ENCODE measurements around the gene PFN3.

The PFN3 gene

GRCh38 chr5:177359860-177360259 lies 40.6 kb downstream of the PFN3 start:
- no peak for DNase-seq (ENCODE audit: low spot score)

DNA sequence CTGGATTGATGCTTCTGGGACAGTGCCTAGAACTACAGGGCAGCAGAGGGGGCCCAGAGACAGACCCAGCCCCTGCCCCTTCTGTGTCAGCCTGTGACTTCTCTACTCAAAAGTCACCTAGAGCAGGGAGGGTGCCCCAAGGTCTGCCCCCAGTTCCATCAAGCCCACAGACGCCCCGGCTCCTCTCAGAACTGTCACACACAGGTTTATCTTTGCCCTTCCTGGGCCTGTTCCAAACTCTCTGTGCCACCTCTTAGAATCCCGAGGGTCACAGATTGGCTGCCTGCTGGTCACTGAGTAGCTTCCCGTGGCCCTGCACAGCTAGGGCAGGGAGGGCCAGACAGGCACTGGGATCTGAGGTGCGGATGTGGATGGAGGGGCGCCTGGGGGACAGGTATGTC lies 41.0 kb downstream of the PFN3 start:
- DNase-seq (ENCODE audit: low spot score) = no peak

DNA sequence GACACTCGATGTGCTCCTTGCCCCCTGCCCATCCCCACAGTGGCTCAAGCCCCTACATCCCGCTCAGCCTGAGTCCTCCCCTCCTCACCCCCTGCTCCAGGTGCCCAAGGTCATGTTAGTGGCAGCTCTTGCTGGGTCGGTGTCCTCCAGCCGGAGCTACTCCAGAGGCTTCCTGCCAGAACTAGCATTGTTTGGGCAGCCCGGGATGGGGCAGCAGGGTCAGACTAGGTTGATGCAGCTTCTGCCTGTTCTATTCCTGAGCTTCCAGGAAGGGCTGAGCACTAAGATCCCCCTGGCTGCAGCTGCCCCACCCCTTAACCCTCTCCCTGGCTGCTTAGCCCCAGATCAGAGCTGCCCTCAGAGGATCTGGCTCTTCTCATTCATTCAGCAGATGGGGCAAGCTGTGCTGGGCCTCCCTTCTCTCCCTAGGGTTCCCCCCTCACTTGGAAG lies 42.1 kb downstream of the PFN3 start:
- no peak for DNase-seq (ENCODE audit: low spot score)

DNA sequence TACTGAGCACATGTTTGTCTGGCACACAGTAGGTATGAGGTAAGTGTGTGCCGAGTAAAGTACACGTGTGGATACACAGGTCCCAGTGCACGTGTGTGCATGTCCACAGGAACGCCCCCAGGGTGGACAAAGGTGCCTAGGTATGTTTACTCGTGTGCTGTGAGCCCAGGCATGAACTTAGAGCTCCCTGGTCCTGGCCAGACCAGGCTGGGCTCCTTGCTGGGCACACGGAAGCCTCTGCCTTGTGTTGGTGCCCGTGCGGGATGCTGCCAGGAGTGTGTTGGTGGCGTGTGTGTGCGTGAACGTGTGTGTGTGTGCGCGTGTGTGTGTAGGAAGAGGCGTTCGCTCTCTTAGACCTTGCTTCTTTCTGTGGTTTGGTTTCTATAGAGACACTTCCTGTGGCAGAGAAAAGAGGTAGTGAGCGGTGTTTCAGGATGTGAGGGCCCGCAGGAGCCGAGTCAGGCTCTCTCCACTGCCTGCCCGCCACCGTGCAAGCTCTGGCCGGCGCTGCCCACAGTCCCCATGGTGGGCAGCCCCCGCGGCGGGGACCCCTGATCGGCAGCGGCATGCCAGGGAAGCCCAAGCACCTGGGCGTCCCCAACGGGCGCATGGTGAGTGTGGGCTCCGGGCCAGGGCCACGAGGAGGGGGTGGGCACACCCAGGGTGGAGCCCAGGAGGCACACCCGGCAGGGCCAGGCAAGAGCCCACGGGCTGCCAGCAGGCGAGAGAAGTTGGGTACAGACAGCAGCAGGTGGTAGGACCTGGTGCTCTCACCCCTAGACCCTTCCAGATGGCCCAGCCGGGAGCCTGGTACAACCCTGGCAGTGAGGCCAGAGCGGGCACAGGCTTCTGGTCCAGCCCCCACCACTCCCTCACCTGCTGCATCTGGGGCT lies 42.8 kb downstream of the PFN3 start, which contains the start of gene RGS14:
TSS of gene RGS14 (plus strand) at position 466 of the 893 bp plus-strand sequence. CDS start at position 567, 101 bp downstream.
- peak; percentile 94 for DNase-seq (ENCODE audit: low spot score)

DNA sequence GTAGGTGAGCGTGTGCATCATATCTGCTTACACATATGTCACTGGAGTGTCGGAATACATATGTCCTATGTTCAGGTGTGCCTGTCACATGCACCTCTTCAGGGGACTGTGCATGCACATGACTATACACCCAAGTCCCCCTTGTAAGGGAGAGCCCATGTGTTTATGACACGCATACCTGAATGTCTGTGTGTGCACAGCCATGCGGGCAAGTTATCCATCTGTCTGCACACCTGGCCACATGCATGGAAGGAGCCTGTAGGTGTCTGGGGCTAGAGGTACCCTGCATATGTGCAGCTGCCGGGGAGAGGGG lies 43.4 kb downstream of the PFN3 start:
- no peak for DNase-seq (ENCODE audit: low spot score)

- DNase-seq (ENCODE audit: low spot score) = peak; percentile 60
Observed at GRCh38 chr5:177356746-177357145, 43.7 kb downstream of the PFN3 start.

- no peak for DNase-seq (ENCODE audit: low spot score)
Observed at GRCh38 chr5:177355868-177356168, 44.6 kb downstream of the PFN3 start.

DNA sequence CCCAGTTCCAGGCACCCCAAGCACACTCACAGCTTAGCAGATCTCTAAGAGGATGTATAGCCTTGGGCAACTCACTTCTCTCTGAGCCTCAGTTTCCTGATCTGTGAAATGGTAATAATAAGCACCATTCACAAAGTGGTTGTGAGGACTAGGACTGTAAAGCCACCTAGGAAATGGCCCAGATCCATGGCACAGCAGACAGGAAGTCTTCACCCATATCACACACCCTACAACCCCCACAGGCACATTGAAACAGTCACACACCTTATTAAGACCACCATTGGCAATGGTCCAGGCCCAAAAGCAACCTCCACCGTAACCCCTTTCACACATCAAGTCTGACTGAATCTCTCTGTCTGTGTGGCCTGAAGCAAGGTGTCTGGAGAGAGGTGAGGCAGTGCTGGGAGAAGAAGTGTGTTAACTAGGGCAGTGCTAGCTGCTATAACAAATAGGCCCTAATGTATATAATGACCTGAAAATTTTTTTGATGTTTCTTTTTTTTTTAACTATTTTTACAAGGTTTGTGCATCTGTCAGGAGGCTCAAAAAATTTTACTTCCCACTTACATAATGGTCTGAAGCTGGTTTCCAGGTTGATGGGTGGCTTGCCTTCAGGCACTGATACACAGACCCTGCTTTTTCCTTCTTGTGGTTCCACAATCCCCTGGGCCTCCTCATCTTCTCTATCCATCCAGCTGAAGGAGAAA lies 45.1 kb downstream of the PFN3 start:
- no peak for DNase-seq (ENCODE audit: low spot score)

GRCh38 chr5:177354711-177355110 lies 45.8 kb downstream of the PFN3 start:
- DNase-seq (ENCODE audit: low spot score) = no peak

- DNase-seq (ENCODE audit: low spot score) = no peak
Observed at GRCh38 chr5:177354256-177354655, 46.2 kb downstream of the PFN3 start.

DNA sequence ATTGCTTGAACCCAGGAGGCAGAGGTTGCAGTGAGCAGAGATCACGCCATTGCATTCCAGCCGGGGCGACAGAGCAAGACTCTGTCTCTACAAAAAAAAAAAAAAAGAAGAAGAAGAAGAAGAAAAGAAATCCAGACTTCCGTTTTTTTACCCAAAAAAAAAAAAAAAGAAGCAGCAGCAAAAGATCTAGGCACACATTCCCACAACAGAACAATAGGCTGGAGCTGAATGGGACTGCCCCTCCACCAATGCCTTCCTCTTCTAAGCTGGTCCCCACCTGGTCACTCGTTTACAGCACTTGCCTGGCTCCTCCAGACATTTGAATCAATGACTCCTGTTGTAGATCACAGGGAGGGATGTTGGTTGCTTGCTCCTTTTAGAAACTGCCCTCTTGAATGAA lies 47.4 kb downstream of the PFN3 start:
- no peak for DNase-seq (ENCODE audit: low spot score)

- DNase-seq (ENCODE audit: low spot score) = peak; percentile 98
Observed at GRCh38 chr5:177351392-177352329, 48.8 kb downstream of the PFN3 start, which contains the start of gene LMAN2. TSS of gene LMAN2 (minus strand) at chr5:177351668. CDS start at chr5:177351647, 21 bp downstream.

DNA sequence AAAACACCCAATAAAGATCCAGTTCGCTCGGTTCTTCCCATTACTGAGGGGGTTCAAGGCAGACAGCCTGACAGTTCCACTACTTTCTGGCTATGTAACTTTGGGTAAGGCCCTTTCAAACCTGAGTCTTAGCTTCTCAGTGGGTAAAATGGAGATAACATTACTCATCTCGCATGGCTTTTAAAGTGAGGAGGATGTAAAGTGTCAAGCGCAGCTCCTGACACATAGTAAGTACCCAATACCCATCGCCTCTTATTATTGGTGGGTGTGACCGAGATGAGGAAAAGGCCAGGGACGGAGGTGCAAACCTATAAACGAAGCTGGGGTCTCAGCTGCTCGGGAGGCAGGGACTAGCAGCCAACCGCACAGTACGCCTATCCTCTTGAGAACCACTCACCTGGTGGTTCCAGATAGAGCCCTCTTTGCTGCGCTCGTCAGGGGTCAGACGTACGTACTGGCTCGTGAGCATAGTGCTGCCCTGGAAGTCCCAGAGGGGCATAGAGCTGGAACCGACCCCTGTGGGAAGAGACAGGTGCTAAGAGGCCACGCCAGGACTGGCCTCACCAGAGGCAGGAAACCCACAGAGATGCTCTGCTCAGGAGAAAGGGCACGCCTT lies 49.6 kb downstream of the PFN3 start:
- no peak for DNase-seq (ENCODE audit: low spot score)
